NCI-H1105 (cell line): ENCODE results near the gene NTRK2.
"Not testable (repeated sequence)": the region's sequence is repeated elsewhere in the genome, so short reads cannot be mapped to it uniquely, and the experiment has no call there.

Source experiments
- DNase-seq: peaks from one replicate; lab custom pipeline; 2025; lab: John Stamatoyannopoulos, UW

The NTRK2 gene

GRCh38 chr9:84893419-84894128 lies 224.0 kb downstream of the NTRK2 start:
- DNase-seq = no peak

- no peak for DNase-seq
Measured at GRCh38 chr9:84894859-84895258, 225.3 kb downstream of the NTRK2 start.

GRCh38 chr9:84897362-84898094 lies 228.0 kb downstream of the NTRK2 start:
- no peak for DNase-seq

- DNase-seq = no peak
Measured at GRCh38 chr9:84898188-84898587, 228.7 kb downstream of the NTRK2 start.

GRCh38 chr9:84898618-84899017 lies 229.1 kb downstream of the NTRK2 start:
- DNase-seq = not testable (repeated sequence)

- DNase-seq = no peak
Measured at GRCh38 chr9:84899326-84899725, 229.8 kb downstream of the NTRK2 start.

GRCh38 chr9:84900421-84900820 lies 230.9 kb downstream of the NTRK2 start:
- DNase-seq = no peak

GRCh38 chr9:84903963-84904362 lies 234.4 kb downstream of the NTRK2 start:
- DNase-seq = no peak

- DNase-seq = no peak
Measured at GRCh38 chr9:84916769-84917168, 247.2 kb downstream of the NTRK2 start.

GRCh38 chr9:84917366-84918070 lies 248.0 kb downstream of the NTRK2 start:
- DNase-seq = no peak

- no peak for DNase-seq
Measured at GRCh38 chr9:84919440-84919839, 249.9 kb downstream of the NTRK2 start.

- no peak for DNase-seq
Measured at GRCh38 chr9:84921175-84921574, 251.6 kb downstream of the NTRK2 start.

GRCh38 chr9:84922051-84922450 lies 252.5 kb downstream of the NTRK2 start:
- no peak for DNase-seq

- no peak for DNase-seq
Measured at GRCh38 chr9:84924266-84924665, 254.7 kb downstream of the NTRK2 start.

- DNase-seq = no peak
Measured at GRCh38 chr9:84925225-84925872, 255.8 kb downstream of the NTRK2 start.

GRCh38 chr9:84926793-84927192 lies 257.3 kb downstream of the NTRK2 start:
- DNase-seq = no peak

- no peak for DNase-seq
Measured at GRCh38 chr9:84928419-84928818, 258.9 kb downstream of the NTRK2 start.

GRCh38 chr9:84929068-84929467 lies 259.5 kb downstream of the NTRK2 start:
- no peak for DNase-seq

- DNase-seq = no peak
Measured at GRCh38 chr9:84932915-84933527, 263.5 kb downstream of the NTRK2 start.

- no peak for DNase-seq
Measured at GRCh38 chr9:84935528-84936117, 266.1 kb downstream of the NTRK2 start.

- no peak for DNase-seq
Measured at GRCh38 chr9:84937180-84937579, 267.7 kb downstream of the NTRK2 start.

- no peak for DNase-seq
Measured at GRCh38 chr9:84937581-84937980, 268.1 kb downstream of the NTRK2 start.
